Measurements from ENCODE around the gene TRRAP.
"Not testable (repeated sequence)": the region's sequence is repeated elsewhere in the genome, so short reads cannot be mapped to it uniquely, and the experiment has no call there.

The TRRAP gene

GRCh38 chr7:98878365-98879197 lies at the start of gene TRRAP:
Gene TRRAP, plus strand, starts transcription at chr7:98878532. Its CDS starts 2,619 bp downstream, at chr7:98881151.
- DNase-seq: peak; percentile 70

GRCh38 chr7:98830972-98831548 lies 47.3 kb upstream of the TRRAP start:
- DNase-seq: no peak

- DNase-seq: no peak
Observed at GRCh38 chr7:98831641-98832221, 46.6 kb upstream of the TRRAP start.

GRCh38 chr7:98833022-98833421 lies 45.3 kb upstream of the TRRAP start:
- DNase-seq: no peak

- no peak for DNase-seq
Observed at GRCh38 chr7:98834949-98835348, 43.4 kb upstream of the TRRAP start.

- DNase-seq: peak; percentile 62
Observed at GRCh38 chr7:98836811-98837629, 41.3 kb upstream of the TRRAP start.

GRCh38 chr7:98837630-98837972 lies 40.7 kb upstream of the TRRAP start:
- DNase-seq: no peak

GRCh38 chr7:98840096-98840495 lies 38.2 kb upstream of the TRRAP start:
- DNase-seq: no peak

- no peak for DNase-seq
Observed at GRCh38 chr7:98840722-98841121, 37.6 kb upstream of the TRRAP start.

GRCh38 chr7:98841179-98841997 lies 36.9 kb upstream of the TRRAP start:
- DNase-seq: peak; percentile 19

GRCh38 chr7:98842552-98842951 lies 35.8 kb upstream of the TRRAP start:
- not testable (repeated sequence) for DNase-seq

GRCh38 chr7:98848918-98849317 lies 29.4 kb upstream of the TRRAP start:
- DNase-seq: no peak

- DNase-seq: no peak
Observed at GRCh38 chr7:98852826-98853225, 25.5 kb upstream of the TRRAP start.

GRCh38 chr7:98855610-98856422 lies 22.5 kb upstream of the TRRAP start:
- no peak for DNase-seq

- no peak for DNase-seq
Observed at GRCh38 chr7:98860071-98860470, 18.3 kb upstream of the TRRAP start.

GRCh38 chr7:98862203-98862602 lies 16.1 kb upstream of the TRRAP start:
- no peak for DNase-seq

- DNase-seq: no peak
Observed at GRCh38 chr7:98862716-98863420, 15.5 kb upstream of the TRRAP start.

- DNase-seq: no peak
Observed at GRCh38 chr7:98863601-98864000, 14.7 kb upstream of the TRRAP start.

- DNase-seq: no peak
Observed at GRCh38 chr7:98864731-98865453, 13.4 kb upstream of the TRRAP start.

- DNase-seq: no peak
Observed at GRCh38 chr7:98866351-98866750, 12.0 kb upstream of the TRRAP start.
